Heart left ventricle (tissue), 13 donors: ENCODE data around the gene TMEM94.
"Not testable (repeated sequence)": the region's sequence is repeated elsewhere in the genome, so short reads cannot be mapped to it uniquely, and the experiment has no call there.

Experiments used
- CTCF ChIP-seq, 12 donors: fragments of 200-600 bp; sonication (generic) in 4 of 12; IDR thresholded peaks; one replicate each; pipeline versions ENCODE4 v1.5.0 to v1.8.0; 2018 to 2022; ENCODE audit warnings: antibody characterized with exemption in 12 of 12, mild to moderate bottlenecking in 5 of 12
- POLR2A ChIP-seq, 2 donors: fragments of 450-650 bp; IDR thresholded peaks; one replicate each; pipeline ENCODE4 v1.6.1; 2017; ENCODE audit warnings: antibody characterized with exemption in 2 of 2, mild to moderate bottlenecking in 2 of 2, moderate library complexity in 2 of 2
- donor health status: ischemic (EF 13 %, LVEDD 7.1; RV severe dilation, severe dysfunction).
- donor health status: DM: no; HTN: yes; CAD: no.
- donor health status: DM: no; HTN: no; CAD: no.
- donor health status: ischemic (EF 25% LVEDD 6.9; RV normal size, moderate dysfunction).
- donor health status: ischemic (EF 25% LVEDD 5.7; RV mildly dilated, moderate dysfunction).
- donor health status: ischemic (EF 35%, LVEDD 5.7; RV mildly dilated, moderate dysfunction).
- donor health status: nonischemic (EF 11% LVEDD 7.7; RV severe dilation, severe dysfunction).
- donor health status: DM: yes; HTN: yes; CAD: no.
- donor health status: PGD.
- donor health status: ischemic (EF 29% LVEDD 5.4; RV normal size, mild dysfunction).
- donor health status: nonischemic (EF 23%, LVEDD 6.1; RV moderate dilation, normal function).

GRCh38 chr17:75434433-75434832 is 22.0 kb upstream of the TMEM94 start:
- not testable (repeated sequence) for TF ChIP-seq POLR2A, CTCF (IDR thresholded peaks at IDR 0.05)
